Activated T-helper 1 cell treated with Interleukin-2 at 50 U/mL for 16 hours (primary cell): ENCODE measurements around the gene ELF1.
"Not testable (repeated sequence)": the region's sequence is repeated elsewhere in the genome, so short reads cannot be mapped to it uniquely, and the experiment has no call there.

ENCODE experiments used
- DNase-seq: peaks from one replicate; pipeline ENCODE4 v3.0.0-alpha.2; 2020; ENCODE audit warnings: low read depth

Gene ELF1

GRCh38 chr13:40982772-40983171 lies 36.3 kb downstream of the ELF1 start:
- no peak for DNase-seq

GRCh38 chr13:40981949-40982348 lies 37.2 kb downstream of the ELF1 start:
- DNase-seq = no peak

- DNase-seq = no peak
These were observed 37.8 kb downstream of the ELF1 start for GRCh38 chr13:40981361-40981760.

- DNase-seq = no peak
These were observed 38.7 kb downstream of the ELF1 start for GRCh38 chr13:40980461-40980860.

GRCh38 chr13:40979232-40979631 lies 39.9 kb downstream of the ELF1 start:
- no peak for DNase-seq

- not testable (repeated sequence) for DNase-seq
These were observed 41.0 kb downstream of the ELF1 start for GRCh38 chr13:40978109-40978508.

- no peak for DNase-seq
These were observed 43.7 kb downstream of the ELF1 start for GRCh38 chr13:40975441-40975840.

- no peak for DNase-seq
These were observed 44.4 kb downstream of the ELF1 start for GRCh38 chr13:40974460-40975407.

- no peak for DNase-seq
These were observed 45.7 kb downstream of the ELF1 start for GRCh38 chr13:40973409-40973808.

- DNase-seq = no peak
These were observed 47.8 kb downstream of the ELF1 start for GRCh38 chr13:40971321-40971720.

GRCh38 chr13:40970803-40971202 lies 48.3 kb downstream of the ELF1 start:
- no peak for DNase-seq

GRCh38 chr13:40969169-40969901 lies 49.8 kb downstream of the ELF1 start:
- no peak for DNase-seq

- no peak for DNase-seq
These were observed 50.6 kb downstream of the ELF1 start for GRCh38 chr13:40968416-40969000.

GRCh38 chr13:40966298-40966697 lies 52.8 kb downstream of the ELF1 start:
- DNase-seq = no peak

GRCh38 chr13:40963927-40964326 lies 55.2 kb downstream of the ELF1 start:
- DNase-seq = no peak

- no peak for DNase-seq
These were observed 57.3 kb downstream of the ELF1 start for GRCh38 chr13:40961826-40962225.

- no peak for DNase-seq
These were observed 57.9 kb downstream of the ELF1 start for GRCh38 chr13:40961214-40961613.

- no peak for DNase-seq
These were observed 58.4 kb downstream of the ELF1 start for GRCh38 chr13:40960716-40961115.

GRCh38 chr13:40958655-40959054 lies 60.5 kb downstream of the ELF1 start:
- DNase-seq = no peak

- no peak for DNase-seq
These were observed 72.6 kb downstream of the ELF1 start for GRCh38 chr13:40946485-40946884.

- DNase-seq = no peak
These were observed 76.0 kb downstream of the ELF1 start for GRCh38 chr13:40943073-40943472.

GRCh38 chr13:40941581-40941980 lies 77.5 kb downstream of the ELF1 start:
- no peak for DNase-seq

- no peak for DNase-seq
These were observed 78.3 kb downstream of the ELF1 start for GRCh38 chr13:40940841-40941240.
